Lower leg skin (tissue), 3 donors: ENCODE data around the gene SPATA25.

Source experiments
- POLR2A ChIP-seq, 2 donors: fragments of 450-650 bp; IDR thresholded peaks; one replicate each; pipeline ENCODE4 v1.6.1; 2016 to 2017; ENCODE audit warnings: antibody characterized with exemption in 2 of 2, mild to moderate bottlenecking in 1 of 2, moderate library complexity in 1 of 2
- TF ChIP-seq, protein P1 (sequence below), 3 donors: fragments of 450-650 bp; IDR thresholded peaks; one replicate each; pipeline ENCODE4 v1.5.1; 2016; ENCODE audit warnings: antibody characterized with exemption in 3 of 3, mild to moderate bottlenecking in 3 of 3, moderate library complexity in 2 of 3

DNA sequence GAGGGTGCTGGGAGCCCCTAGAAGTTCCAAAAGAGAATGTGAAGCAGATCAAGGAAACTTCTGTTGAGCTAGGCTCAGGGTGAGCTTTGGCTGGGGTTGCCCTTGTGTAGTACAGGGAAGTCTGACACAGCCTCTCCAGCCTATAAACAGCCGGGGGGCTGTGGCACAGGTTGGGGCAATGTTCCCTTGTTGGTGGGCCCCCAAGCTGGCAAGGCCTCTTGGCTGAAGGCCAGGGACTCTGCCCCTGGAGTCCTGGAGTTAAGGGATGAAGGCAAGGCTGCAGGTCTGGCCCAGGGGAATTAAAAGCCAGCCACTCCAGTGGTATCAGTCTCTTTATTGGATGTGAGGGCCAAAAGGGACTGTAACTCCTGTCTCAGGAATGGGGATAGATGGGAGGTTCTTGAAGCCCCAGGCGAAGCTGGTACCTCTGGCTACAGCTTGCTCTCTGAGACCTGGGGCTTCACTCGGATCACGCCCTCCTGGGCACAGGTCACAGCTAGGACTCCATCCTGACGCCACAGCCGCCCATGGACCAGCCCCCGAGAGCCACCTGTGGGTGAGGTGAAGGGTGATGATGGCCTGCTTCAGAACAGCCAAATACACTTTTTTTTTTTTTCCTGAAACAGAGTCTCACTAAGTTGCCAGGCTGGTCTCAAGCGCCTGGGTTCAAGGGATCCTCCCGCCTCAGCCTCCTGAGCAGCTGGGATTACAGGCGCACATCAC is 45.9 kb downstream of the SPATA25 start:
- TF ChIP-seq, protein P1, sequence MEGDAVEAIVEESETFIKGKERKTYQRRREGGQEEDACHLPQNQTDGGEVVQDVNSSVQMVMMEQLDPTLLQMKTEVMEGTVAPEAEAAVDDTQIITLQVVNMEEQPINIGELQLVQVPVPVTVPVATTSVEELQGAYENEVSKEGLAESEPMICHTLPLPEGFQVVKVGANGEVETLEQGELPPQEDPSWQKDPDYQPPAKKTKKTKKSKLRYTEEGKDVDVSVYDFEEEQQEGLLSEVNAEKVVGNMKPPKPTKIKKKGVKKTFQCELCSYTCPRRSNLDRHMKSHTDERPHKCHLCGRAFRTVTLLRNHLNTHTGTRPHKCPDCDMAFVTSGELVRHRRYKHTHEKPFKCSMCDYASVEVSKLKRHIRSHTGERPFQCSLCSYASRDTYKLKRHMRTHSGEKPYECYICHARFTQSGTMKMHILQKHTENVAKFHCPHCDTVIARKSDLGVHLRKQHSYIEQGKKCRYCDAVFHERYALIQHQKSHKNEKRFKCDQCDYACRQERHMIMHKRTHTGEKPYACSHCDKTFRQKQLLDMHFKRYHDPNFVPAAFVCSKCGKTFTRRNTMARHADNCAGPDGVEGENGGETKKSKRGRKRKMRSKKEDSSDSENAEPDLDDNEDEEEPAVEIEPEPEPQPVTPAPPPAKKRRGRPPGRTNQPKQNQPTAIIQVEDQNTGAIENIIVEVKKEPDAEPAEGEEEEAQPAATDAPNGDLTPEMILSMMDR (IDR thresholded peaks at IDR 0.05) = no peak
- TF ChIP-seq POLR2A (IDR thresholded peaks at IDR 0.05) = no peak
